HS-27A (cell line): ENCODE data around the gene LAMC1.
"Not testable (repeated sequence)": the region's sequence is repeated elsewhere in the genome, so short reads cannot be mapped to it uniquely, and the experiment has no call there.

Source experiments
- DNase-seq: peaks from one replicate; pipeline ENCODE4 v3.0.0-alpha.2; 2012; ENCODE audit warnings: low read depth, missing footprints

LAMC1 gene

DNA sequence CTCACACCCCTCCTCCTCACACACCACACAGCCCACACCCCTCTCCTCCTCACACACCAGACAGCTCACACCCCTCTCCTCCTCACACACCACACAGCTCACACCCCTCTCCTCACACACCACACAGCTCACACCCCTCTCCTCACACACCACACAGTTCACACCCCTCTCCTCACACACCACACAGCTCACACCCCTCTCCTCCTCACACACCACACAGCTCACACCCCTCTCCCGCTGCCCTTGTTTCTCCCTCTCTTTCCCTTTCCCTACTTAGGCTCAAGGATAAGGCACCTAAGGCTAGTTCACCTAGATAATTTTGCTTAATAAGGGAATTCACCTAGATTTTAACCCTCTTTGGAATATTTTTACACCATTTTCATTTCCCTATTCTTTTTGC lies 126.8 kb downstream of the LAMC1 start:
- not testable (repeated sequence) for DNase-seq

DNA sequence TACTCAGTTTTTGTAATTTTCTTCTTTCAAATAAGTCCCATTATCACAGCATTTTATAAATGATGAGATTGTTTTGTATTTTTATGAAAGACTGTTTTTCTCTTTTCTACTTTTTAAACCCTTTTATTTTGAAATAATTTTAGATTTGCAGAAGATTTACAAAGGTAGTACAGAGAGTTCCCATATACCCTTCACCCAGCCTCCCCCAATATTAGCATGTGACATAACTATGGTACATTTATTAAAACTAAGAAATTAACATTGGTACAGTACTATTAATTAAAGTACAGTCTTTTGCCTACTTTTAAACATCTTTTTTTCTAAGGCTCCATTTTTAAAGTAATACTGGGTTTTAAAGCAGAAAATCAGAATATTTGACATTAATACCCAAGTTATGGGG lies 127.2 kb downstream of the LAMC1 start:
- DNase-seq: no peak

DNA sequence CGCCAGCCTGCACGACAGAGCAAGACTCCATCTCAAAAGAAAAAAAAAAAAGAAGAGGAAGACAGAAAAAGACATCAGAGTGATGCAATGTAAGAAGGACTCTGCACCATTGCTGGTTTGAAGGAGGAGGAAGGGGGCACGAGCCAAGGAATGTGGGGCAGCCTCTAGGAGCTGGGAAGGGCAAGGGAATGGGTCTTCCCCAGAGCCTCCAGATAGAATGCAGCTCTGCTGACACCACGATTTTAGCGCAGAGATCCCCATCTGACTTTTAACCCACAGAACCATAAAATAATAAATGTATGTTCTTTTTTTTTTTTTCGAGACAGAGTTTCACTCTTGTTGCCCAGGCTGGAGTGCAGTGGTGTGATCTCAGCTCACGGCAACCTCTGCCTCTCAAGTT lies 129.0 kb downstream of the LAMC1 start:
- no peak for DNase-seq

DNA sequence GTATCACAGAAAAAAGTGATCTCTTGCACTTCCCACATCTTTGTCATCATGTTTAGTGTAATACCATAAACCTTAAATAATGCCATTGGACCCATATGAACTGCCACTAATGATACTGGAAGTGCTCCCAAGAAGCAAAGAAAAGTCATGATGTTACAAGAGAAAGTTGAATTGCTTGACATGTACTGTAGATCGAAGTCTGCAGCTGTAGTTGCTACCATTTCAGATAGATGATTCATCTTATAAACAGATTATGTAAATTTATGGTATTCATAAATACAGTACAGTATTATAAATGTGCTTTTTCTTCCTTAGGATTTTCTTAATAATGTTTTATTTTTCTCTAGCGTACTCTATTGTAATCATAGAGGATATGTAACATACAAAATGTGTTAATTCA lies 132.7 kb downstream of the LAMC1 start:
- DNase-seq: no peak

DNA sequence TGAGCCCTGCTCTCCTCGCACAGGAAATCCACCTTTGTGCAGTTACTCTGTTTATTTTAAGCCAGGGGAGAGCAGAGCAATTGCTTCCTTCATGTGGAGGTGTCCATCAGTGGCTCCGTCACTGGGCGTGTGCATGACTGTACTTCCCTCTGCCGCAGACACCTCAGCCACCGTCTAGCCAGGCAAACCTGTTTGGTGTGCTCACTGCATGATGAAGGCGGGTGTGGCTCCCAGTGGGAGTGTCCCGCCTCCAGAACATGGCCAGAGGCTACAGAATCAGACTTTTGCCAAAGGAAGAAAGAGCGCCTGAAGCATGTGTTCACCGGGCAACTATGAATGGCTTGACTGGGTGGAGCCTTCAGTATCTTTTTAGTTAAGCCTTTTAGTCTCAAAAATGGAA lies 136.7 kb downstream of the LAMC1 start:
- DNase-seq: no peak

DNA sequence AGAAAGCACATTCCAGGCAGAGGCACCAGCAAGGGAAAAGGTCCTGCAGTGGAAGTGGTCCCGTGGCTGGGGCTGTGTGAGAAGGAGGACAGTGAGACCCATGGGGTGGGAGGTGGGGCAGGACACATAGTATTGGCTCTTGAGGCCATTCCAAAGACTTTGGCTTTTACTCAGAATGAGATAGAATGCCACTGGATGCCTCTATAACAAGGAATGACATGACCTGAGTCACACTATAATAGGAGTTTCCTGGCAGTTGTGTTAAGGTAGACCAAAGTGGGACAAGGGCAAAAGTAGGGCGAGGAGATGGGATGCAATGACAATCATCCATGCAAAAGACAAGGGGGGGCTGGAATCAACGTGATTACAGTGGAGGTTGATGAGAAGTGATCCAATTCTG lies 138.2 kb downstream of the LAMC1 start:
- DNase-seq: no peak

DNA sequence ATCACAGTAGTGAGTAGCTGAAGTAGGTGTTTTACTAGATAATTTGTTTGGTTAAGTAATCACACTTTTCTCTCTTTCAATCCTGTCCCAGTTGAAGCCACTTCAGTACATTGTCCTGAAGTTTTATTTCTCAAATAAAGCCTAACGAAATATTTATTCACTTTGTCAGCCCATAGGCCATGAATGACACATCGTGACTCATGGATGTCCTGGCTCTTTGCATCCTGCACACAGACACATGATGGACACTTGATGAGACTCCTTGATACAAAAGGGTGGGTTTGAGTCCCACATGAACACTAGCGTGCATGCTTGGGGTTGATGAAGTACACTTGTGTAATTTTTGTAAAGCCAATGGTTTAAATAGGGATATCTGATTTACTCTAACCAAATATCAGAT lies 140.1 kb downstream of the LAMC1 start:
- DNase-seq: peak; percentile 96

DNA sequence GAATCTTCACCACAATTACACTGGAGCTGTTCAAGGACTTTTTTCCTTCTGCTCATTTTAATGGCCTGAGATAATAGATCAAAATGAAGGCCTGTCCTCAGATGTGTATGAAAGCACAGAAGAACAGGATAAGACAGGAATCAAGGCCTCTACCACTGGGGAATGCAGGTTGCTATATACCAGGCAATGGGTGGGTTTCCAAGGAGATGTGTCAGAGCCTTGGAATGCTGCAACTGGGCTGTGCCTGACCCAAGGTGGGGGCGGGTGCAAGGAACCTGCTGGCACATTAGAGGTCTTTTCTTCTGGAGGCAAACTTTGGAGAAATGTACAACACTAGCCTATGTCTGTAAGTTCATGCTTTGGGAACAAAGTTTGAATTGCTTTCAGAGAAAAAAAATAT lies 141.1 kb downstream of the LAMC1 start:
- DNase-seq: peak; percentile 84

DNA sequence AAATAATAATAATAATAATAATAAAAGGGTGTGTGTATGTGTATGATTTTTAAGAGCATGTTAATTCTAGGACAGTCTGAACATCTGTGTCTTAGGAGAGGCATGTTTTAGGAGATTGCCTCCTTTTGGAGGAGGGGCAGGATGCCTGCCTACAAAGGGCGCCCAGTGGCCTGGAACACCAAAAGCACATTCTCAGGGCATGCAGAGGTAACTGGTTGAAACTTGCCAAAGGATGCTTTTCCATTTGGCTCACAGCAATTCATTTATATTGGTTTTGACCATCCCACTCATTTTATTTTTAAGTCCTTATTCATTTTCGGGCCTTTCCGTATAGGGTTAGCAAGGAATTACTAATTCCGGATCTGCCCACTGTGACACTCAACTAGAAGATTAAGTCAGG lies 141.7 kb downstream of the LAMC1 start:
- no peak for DNase-seq

DNA sequence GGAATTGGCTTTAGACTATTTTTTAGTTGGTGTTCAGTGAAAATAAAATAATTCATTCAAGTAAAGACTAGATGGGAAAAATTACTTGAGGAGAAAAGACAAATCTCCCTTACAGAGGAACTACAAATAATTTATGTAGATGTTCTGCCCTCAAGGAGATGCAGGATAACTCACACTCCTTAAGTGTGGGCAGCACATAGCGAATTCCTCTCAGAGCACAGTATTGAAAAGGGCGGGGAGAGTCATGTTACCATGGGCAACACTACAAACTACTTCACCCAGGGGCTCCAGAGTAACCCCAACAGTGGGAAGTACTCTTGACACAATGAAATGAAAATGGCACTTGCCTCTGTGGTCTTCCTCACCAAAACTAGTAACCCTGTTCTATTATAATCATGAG lies 142.2 kb downstream of the LAMC1 start:
- no peak for DNase-seq

DNA sequence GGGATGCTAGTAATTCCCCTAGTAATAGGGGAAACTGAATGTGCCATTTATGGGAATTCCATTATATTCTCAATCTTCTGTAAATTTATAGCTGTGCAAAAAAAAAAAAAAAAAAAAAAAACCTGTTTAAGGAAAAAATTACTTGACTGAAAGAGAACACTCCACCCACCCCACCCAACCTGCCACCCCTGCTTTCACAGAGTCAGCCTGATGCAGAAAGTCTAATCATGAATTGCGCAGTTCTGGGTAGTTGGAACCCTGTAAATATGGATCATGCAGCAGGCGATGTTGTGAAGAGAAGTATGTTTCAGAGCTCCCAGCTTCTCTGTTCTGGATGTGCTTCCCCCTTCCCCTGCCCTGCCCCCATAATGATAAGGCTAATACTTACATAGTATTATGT lies 143.2 kb downstream of the LAMC1 start:
- no peak for DNase-seq

DNA sequence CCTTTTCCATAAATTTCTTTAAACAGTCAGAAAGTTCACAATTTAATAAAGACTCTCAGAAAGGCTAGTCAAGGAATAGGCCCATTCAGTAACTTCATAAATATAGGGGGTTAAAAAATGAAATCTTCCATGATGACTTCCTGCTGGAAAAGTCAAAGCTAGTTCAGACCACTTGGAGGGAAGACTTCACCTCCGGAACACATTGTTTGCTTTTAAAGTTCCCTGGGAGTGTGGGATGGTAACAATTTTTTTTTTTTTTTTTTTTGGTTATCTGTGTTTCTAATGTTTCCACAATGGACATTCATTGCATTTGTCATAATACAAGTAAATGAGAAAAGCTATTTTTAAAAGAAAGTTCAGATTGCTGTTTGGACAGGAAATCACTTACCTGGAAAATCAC lies 144.5 kb downstream of the LAMC1 start:
- DNase-seq: no peak

DNA sequence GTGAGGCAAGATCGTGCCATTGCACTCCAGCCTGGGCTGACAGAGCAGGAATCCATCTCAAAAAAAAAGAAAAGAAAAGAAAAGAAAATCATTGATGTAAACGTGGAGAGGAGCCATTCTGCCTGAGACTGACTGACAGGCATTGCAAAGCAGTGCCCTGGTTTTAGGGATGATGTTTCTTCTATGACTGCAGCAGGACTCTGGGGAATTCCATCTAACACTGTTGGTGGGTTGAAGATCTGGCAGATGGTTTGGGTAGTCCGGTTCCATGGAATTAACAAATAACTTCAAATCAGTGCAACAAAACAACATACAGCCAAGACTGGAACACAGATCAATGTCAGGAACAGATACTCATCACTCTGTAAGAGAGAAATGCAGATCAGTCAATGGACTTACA lies 145.1 kb downstream of the LAMC1 start:
- DNase-seq: no peak

DNA sequence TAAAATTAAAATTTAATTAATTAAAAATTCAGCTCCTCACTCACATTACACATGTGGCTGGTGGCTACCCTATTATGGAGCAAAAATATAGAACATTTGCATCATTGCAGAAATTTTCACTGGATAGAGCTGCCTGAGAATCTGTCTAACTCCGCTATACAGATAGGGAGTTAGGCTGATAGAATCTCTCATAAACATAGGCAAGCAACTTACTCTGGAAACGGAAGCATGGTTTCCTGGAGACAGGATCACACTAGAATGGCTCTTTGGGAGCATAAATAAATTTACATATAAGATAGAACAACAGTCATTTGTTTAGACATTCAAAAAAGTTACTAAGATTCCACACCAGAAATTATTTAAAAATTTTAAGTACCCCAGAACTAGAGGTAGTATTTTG lies 150.6 kb downstream of the LAMC1 start:
- DNase-seq: no peak

DNA sequence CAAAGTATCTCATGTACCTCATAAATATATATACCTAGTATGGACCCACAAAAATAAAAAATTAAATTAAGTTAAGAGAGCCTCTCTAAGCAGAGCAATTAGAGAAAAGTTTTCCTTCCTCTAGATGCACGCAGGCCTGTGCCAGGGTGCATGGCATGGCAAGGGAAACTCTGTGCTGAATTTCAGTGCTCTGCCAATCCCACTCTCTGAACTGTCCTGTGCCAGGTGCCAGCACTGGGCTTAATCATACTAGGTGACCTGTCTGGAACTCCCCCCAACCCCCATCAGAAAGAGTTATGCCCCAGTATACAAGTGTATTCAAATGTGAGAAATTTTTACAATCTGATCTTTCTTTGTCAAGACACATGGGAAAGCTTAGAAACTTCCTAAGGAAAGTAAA lies 152.4 kb downstream of the LAMC1 start:
- no peak for DNase-seq

DNA sequence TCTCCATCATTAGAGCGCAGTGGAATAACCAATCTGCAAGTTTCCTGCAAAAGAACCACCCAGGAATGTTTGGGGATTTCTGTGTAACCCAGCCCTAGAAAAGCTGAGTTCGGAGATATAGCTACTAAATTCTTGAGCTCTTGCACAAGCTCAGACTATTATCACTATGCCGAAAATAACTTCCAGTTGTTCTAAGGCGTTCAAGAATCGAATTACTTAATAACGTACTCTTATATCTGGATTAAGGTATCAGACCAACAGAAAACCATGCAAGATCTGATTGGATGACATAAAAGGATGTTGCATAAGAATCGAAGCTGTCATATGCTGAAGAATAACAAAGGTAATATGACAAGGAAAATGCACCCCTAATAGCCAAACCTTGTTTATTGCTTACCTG lies 155.3 kb downstream of the LAMC1 start:
- no peak for DNase-seq

DNA sequence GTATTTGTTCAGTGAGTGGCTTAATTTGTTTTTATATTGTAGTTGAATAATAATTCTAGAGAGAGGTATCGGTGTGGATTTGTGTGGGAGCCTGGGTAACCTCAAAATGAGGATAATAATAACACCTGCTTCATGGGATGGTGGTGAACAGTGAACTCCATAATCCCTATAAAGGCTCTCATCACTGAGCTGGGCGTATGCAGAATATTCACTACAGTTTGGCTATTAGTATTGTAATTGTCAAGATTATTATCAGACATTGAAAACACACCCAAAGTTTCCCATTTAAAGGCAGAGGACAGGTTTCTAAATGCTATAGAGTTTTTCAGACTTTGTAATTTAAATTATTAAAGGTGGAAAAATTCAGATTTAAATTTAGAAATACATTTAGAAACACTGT lies 155.8 kb downstream of the LAMC1 start:
- no peak for DNase-seq

DNA sequence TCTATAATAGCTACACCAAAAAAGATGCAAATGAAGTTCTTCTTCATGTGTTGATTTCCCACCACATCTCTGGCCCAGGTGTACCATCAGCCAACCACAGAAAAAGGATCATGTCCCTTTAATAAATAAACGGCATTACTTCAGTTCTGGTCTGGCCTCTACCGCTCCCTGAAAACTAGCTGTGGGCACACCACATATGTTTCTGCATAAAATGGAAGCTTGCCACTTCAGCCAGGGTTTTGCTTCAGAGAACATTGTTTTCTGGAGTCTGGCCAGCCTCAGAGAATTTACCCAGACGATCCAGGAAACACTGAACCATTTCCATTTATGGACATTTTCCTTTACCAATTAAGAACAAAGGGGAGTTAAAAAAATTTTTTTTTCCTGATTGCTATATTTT lies 157.0 kb downstream of the LAMC1 start:
- DNase-seq: no peak

DNA sequence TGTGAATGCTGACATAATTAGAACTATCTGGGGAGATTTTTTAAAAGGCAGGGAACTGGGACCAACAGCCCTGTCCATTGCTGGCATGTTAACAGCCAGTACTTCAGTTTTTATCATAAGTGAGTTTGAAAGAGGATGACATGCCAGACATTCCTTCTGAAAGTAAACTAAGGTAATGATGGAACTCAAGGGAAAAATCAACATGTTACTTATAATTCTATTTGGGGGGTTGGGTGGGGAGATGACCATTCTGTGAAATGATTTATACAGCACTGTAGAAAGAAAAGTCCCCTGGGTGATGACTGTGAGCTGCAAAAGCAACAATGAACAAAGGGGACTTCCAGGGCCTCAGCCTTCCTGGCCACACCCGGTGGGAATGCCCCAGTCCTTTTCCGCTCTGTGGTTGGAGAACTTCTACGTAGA lies 157.4 kb downstream of the LAMC1 start:
- DNase-seq: no peak

DNA sequence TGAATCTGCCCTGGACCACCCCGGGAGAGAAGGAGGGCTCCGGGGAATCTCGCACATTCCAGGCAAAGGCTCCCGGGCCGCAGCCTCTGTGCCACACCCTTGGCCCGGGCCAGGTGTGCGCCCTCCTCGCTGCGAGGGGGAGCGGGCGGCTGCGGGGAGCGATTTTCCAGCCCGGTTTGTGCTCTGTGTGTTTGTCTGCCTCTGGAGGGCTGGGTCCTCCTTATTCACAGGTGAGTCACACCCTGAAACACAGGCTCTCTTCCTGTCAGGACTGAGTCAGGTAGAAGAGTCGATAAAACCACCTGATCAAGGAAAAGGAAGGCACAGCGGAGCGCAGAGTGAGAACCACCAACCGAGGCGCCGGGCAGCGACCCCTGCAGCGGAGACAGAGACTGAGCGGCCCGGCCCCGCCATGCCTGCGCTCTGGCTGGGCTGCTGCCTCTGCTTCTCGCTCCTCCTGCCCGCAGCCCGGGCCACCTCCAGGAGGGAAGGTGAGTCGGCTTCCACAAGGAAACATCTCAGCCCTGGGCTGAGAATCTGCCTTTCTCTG lies 162.8 kb downstream of the LAMC1 start, which contains the start of gene LAMC2:
TSS of gene LAMC2 (plus strand) at position 324 of the 550 bp plus-strand sequence. CDS start at position 413, 89 bp downstream.
- no peak for DNase-seq

DNA sequence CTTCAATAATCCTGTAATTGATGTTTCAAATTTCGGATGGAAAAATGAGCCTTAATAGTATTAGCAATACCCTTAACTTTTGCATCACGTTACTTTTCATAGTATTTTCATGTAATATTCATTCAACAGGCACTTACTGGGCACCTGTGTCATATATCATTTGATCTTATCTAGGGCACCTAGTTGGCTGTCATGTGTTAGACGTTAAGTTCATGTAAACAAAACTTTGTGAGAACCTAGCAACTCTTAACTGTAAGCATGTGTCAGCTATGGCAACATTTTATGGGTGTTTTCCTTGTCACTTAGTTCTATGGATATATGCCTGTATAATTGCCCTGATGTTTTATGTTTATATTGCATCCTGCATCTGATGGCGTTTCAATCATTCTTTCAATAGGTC lies 163.6 kb downstream of the LAMC1 start:
- no peak for DNase-seq

DNA sequence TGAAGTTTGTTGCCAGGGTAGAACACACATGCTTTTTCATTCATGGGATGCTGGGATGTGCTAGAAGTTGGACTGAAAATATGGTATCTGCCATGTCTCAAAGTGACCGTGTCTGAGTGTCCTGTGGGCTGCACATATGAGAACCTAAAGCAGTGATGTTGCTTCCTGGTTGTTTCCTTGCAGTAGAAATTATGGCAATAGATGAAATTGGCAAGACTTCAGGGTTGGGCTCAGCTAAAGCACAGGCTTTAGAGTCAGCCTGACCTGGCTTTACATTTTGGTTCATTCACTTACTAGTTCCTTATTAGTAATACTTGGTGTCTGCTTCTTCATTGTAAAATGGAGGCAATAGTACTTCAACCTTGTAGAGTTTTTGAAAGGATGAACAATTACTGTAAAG lies 165.0 kb downstream of the LAMC1 start:
- no peak for DNase-seq

DNA sequence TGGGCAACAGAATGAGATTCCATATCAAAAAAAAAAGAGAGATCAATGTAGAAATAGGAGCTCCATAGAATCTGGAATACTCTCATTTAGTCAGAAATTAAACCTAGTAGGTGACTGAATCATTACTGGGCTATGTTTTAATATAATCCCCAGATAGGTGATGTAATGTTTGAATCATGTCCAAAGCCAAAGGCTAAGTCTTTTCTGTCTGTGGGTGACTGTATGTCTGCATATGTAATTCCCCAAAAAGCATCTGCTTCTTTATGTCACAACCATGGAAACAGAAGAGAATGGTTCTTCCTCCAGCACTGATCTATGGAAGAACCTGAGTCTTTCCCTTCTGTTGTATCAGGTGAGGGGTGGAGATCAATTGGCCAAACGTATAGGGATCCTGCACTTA lies 168.6 kb downstream of the LAMC1 start:
- peak; percentile 53 for DNase-seq

DNA sequence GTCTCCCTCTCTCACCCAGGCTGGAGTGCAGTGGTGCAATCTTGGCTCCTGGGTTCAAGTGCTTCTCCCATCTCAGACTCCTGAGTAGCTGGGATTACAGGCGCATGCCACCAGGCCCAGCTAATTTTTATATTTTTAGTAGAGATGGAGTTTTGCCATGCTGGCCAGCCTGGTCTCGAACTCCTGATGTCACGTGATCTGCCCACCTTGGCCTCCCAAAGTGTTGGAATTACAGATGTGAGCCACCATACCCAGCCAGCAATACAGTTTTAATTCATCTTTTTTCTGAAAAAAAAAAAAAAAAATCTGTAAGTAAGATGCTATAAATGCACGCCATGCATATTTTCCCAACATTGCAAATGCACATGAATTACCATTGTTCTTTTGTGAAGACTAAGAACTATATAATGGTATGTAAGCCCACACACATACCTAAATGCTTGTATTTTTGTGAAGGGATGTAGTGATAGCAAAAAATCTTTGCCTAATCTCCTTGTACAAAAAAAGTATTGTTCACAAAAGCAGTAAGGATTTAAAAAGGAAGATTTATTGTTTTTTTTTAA lies 170.8 kb downstream of the LAMC1 start:
- DNase-seq: no peak
